ENCODE data around the gene TLE1.

Gene TLE1

GRCh38 chr9:81570083-81570482, 119.3 kb downstream of the TLE1 start:
- DNase-seq, result no peak

- no peak for DNase-seq
Measured at GRCh38 chr9:81566074-81566698, 123.2 kb downstream of the TLE1 start.

- DNase-seq, result no peak
Measured at GRCh38 chr9:81565609-81566008, 123.7 kb downstream of the TLE1 start.

- DNase-seq, result no peak
Measured at GRCh38 chr9:81565144-81565543, 124.2 kb downstream of the TLE1 start.

- no peak for DNase-seq
Measured at GRCh38 chr9:81564632-81565031, 124.7 kb downstream of the TLE1 start.

- DNase-seq, result no peak
Measured at GRCh38 chr9:81563739-81564138, 125.6 kb downstream of the TLE1 start.

GRCh38 chr9:81563020-81563407, 126.3 kb downstream of the TLE1 start:
- no peak for DNase-seq

- DNase-seq, result no peak
Measured at GRCh38 chr9:81562231-81563019, 126.9 kb downstream of the TLE1 start.

- DNase-seq, result no peak
Measured at GRCh38 chr9:81560851-81561732, 128.3 kb downstream of the TLE1 start.

- DNase-seq, result no peak
Measured at GRCh38 chr9:81559709-81560108, 129.6 kb downstream of the TLE1 start.

- DNase-seq, result no peak
Measured at GRCh38 chr9:81559197-81559596, 130.2 kb downstream of the TLE1 start.

GRCh38 chr9:81558091-81558830, 131.1 kb downstream of the TLE1 start:
- no peak for DNase-seq

- no peak for DNase-seq
Measured at GRCh38 chr9:81557452-81558090, 131.8 kb downstream of the TLE1 start.

- DNase-seq, result no peak
Measured at GRCh38 chr9:81556923-81557322, 132.4 kb downstream of the TLE1 start.

- no peak for DNase-seq
Measured at GRCh38 chr9:81552581-81552991, 136.8 kb downstream of the TLE1 start.

- DNase-seq, result no peak
Measured at GRCh38 chr9:81550207-81550583, 139.2 kb downstream of the TLE1 start.

GRCh38 chr9:81549500-81550206, 139.7 kb downstream of the TLE1 start:
- DNase-seq, result no peak

GRCh38 chr9:81548911-81549310, 140.4 kb downstream of the TLE1 start:
- DNase-seq, result no peak

GRCh38 chr9:81546489-81546888, 142.9 kb downstream of the TLE1 start:
- peak; percentile 11 for DNase-seq

- no peak for DNase-seq
Measured at GRCh38 chr9:81543695-81544094, 145.7 kb downstream of the TLE1 start.

- DNase-seq, result no peak
Measured at GRCh38 chr9:81542118-81542889, 147.0 kb downstream of the TLE1 start.
